ENCODE data around the gene TAGAP. TPM values are rescaled to one million over a fixed set of nuclear protein-coding genes. Genes with fewer than 3 reads are reported as not detected.

TAGAP gene
- total RNA-seq, 1 donor from 2014 or later, result 0.92 TPM

DNA sequence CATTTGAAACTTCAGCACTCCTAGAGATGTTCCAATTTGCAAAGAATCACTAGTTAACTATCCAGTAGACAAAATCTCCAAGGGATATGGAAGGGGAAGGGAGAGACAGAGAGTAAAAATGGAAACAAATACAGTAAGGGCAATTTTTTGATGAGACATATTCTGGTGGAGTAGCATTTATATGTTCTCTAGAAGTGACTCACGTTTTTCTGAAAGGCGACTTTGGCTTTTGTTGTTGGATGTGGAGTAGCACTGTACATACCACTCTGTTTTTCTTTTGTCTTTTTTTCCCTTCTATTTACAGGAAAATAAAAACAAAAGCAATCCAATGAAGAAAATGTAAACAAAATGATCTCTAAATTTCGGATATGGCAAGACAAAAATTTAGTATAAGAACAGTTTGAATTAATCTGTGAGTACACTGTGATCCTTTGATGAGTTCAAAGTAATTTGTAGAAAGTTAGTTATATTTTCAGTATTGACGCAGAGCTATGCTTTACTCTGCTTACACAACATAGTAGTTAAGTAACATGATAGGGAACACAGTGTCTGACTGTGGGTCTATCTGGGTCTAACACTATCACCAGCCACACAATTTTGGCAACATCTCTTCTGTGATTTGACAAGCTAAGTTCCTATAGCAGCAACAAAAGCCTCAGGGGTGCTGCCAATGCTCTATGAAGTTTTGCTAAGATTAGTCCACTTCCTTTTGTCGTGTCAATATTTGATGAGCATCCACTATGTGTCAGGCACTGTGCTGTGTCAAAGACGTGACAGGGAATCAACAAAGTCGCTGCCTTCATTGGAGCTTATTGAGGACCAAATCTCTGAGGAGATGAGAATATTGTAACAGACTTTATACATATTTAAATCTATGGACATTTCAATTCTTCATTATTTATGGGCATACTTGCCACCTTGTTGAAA is 27.3 kb upstream of the TAGAP start:
- ATAC-seq, result no peak

DNA sequence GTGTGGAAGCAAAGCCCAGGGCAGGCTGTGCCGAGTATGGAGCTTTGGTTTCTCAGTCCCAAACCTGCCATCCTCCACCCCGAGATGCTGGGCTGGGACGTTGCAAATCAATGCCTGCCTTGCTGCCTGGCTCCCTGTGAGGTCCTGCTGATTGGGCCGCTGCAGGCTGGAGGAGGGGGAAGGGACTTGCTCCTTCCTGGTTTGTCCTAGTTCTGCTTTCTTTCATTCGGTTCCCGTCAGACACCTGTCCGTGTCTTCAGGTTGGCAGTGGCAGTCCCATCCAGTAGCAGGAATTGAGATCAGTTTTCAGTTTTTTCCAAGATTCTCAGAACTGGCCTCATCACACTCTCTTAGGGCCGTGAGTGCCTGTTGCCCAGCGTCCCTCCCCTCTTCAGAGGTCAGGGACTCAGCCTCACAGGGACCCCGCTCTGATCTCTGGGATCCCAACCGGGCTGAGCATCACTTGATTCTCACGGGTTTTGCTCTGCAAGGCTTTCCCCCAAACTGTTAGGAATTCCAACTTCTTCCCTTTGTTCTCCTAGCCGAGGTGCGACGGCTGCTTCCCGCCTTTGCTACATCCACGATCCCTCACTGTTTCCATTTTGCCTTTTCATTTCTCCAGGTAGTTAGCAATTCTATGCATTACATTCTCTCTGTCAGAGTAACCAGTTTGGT is 24.2 kb upstream of the TAGAP start:
- no peak for ATAC-seq

DNA sequence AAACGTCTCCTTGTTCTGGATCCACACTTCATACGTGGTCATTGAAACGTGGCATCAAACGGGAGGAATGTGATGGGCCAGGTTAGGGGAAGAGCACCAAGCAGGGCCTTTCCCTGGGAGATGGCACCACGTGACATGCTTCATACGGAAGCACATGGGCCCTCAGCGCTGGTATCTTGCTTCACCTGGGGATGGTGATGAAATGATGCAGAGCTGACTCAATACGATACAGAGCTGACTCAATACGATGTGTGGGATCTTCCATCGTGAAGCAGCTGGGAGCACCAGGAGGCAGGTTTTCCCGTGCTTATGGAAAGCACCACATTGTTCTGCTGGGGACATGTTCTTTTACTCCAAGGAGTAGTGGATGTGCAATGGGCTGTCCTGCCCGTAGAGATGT is 22.5 kb upstream of the TAGAP start:
- peak; percentile 55 for ATAC-seq

DNA sequence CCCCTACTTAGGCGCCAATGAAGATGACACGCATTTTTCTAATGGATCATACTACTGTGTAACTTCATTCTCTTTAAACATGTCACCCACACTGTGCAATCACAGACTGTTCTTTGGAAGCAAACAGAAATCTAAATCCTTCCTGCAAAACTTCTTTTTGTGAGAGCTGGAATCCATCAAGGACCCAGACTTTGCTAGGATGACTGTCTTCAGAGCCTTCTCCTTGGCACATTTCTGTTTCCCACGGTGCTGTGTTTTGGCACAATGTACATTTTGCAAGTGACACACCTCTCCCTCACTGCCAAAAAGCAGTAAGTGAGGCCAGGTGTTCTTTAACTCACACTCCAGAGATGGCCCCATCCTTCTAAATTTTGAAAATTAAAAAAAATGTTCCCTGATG is 21.7 kb upstream of the TAGAP start:
- ATAC-seq, result no peak

DNA sequence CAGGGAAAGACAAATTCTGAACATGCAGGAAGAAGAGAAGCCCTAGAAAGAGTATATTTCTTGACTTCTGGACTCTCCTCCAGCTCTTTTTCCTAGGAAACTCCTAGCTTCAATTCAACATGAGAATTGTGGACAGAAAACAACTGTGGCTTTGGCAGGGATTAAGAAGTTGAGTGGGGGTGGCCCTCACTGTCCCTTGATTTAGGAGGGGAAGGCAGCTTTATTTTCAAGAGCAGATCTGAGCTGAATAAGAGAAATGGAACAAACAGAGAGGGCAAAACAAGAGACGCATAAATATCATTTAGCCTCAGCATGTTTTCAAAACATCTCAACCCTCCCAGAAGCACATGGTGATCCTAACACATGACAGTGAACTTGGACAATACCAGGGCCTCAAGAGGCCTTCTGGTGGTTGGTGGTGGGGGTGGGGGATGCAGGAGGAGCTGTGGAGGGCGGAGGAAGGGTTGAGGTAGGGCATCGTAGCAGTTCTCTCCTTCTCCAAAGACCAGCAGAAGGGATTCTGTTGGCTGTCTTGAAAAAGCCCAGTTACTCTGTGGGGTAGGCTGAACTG is 21.1 kb upstream of the TAGAP start:
- no peak for ATAC-seq

- no peak for ATAC-seq
These were observed 20.3 kb upstream of the TAGAP start for GRCh38 chr6:159065091-159065490.

GRCh38 chr6:159064477-159064876 is 19.7 kb upstream of the TAGAP start:
- ATAC-seq, result no peak

DNA sequence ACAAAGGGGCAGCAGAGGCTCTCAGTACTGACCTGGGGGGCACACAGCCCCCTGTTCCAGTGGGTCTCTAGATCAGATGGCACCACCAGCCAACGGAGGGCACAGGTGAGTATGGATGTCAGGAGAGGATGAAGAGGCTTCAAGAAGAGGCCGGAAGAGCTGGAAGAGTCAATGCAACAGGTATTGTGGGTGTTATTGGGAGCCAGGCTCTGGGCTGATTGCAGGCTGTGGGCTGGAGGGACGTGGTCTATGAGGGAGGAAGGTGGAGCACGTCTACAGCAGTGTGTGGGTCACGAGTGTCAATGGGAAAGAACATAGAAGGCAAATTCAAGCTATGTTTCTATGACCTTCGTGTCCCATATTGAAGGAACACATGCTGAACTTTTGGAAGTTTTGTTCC is 18.8 kb upstream of the TAGAP start:
- no peak for ATAC-seq

GRCh38 chr6:159062976-159063375 is 18.2 kb upstream of the TAGAP start:
- no peak for ATAC-seq

- ATAC-seq, result peak; percentile 27
These were observed 17.8 kb upstream of the TAGAP start for GRCh38 chr6:159062564-159062945.

GRCh38 chr6:159061805-159062563 is 17.2 kb upstream of the TAGAP start:
- ATAC-seq, result peak; percentile 43

GRCh38 chr6:159061146-159061545 is 16.4 kb upstream of the TAGAP start:
- ATAC-seq, result no peak

GRCh38 chr6:159059885-159060506 is 15.2 kb upstream of the TAGAP start:
- no peak for ATAC-seq

DNA sequence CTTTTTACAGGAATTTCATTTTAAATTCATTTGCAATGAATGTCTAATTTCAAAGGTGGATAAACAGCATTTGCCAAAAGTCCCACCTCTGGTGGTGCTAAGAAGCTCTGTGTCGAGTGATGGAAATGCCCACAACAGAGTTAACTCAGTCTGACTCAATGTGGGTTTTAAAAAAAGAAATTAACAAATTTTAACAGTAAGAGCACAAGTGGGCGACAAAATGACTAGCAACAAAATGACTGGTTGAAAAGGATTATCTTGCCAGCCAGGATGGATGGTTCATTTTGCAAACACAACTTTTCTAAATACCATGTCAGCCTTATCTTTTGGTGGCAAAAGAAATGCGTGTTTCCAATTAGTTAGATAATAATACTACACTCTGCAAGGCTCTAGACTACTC is 14.3 kb upstream of the TAGAP start:
- ATAC-seq, result no peak

- no peak for ATAC-seq
These were observed 12.1 kb upstream of the TAGAP start for GRCh38 chr6:159056899-159057298.

DNA sequence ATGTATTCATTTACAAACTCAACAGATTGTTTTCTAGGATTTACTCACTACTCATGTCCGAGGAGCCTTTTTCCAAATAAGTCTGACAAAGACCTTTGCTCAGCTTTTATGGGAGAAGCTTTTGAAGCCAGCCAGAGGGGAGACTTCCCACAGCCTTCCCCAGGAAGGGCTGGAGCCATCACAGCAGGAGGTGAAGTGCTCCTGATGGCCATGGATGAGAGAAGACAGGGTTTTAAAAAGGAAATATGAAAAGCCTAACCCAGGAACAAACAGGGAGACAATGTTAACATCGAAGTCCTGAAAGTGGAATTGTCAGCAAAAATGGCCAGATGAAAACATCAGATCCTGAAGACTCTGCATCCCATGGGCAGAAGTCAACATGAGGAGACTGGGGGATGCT is 11.6 kb upstream of the TAGAP start:
- no peak for ATAC-seq

GRCh38 chr6:159056003-159056402 is 11.2 kb upstream of the TAGAP start:
- no peak for ATAC-seq

DNA sequence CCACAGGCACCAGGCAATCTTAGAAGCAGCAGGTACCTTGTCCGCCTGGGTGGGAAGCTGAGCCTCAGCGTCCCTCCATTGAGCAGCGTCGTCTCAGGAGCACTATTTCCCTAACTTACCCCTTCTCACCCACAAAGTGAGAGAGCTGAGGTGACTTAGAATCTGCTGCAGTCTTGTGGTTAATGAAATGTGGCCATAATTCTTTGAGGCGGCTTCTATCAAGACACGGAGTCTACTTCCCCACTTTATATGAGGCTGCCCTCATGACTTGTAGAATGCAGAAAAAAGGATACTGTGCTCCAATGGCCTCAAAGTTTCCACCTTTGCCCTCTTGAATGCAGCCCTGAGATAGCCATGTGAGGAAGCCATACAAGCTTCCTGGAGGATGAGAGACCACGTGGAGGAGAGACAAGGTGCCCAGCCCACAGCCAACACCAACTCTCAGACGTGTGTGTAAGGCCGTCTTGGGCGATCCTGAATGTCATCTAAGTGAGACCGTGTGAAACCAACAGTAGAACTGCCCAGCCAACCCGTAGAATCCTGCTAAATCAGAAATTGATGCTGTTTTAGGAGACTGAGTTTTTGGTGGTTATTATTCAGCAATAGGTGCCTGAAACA is 9.1 kb upstream of the TAGAP start:
- no peak for ATAC-seq

- ATAC-seq, result no peak
These were observed 7.9 kb upstream of the TAGAP start for GRCh38 chr6:159052720-159053119.

DNA sequence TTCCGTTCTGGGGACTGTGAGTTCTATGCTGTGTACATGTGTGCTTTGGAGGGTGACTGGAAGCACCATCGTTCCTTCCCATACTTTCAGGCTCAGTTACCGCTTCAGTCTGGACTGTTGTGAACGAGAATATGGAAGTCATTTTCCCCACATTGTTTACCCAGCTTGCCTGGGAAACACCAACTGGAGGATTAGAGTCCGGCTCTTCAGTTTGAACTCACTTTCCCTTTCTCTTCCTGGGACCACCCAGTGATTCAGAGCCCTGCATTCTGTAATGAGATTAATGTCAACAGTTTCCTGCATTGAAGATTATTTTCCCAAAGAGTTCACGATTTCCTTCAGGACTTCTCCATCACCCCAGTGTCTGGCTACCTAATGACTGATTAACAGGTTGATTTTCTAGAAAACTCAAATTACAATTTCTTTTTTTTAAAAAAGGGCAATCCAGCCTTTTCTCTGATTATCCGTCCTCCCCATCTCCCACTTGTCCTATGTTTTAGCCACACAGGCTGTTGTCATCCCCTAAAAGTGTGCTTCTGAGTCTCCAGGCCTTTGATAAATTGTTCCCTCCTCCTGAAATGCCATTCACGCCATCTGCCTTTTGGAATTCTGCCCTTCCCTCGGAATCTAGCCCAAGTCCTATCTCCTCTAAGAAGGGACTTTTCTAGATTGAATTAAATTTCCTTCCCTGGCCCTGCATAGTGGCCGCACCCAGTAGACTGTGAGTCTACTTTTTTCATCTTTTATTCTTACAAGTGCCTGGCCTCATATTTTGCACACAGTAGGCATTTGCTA is 3.3 kb upstream of the TAGAP start:
- no peak for ATAC-seq

- no peak for ATAC-seq
These were observed 1.0 kb upstream of the TAGAP start for GRCh38 chr6:159045801-159046200.
